K562 (cell line): ENCODE data around the gene KARS1. TPM values are rescaled to one million over a fixed set of nuclear protein-coding genes. Genes with fewer than 3 reads are reported as not detected.
A peak's percentile ranks its signal among the peaks of the same experiment; 100 is the strongest.

Source experiments
- CREB1 ChIP-seq, 2 experiments: sonication (generic) in 1 of 2; formaldehyde crosslinking in 1 of 2; IDR thresholded peaks; 2 replicates each; pipeline versions ENCODE4 v1.6.1 to v1.8.0; 2012 to 2022; ENCODE audit warnings: inconsistent platforms in 1 of 2, mild to moderate bottlenecking in 1 of 2, missing genetic modification reagents in 1 of 2, moderate library complexity in 1 of 2
- RBFOX2 ChIP-seq: fragments of 200-400 bp; formaldehyde crosslinking; IDR thresholded peaks from 2 replicates; pipeline ENCODE4 v1.6.1; 2017; ENCODE audit warnings: low read depth, mild to moderate bottlenecking, low read length, moderate library complexity
- SMAD3 ChIP-seq: fragments of 450-650 bp; formaldehyde crosslinking; conservative IDR thresholded peaks from 2 replicates; pipeline ENCODE4 v1.4.0; 2020; ENCODE audit warnings: mild to moderate bottlenecking
- TCF7 ChIP-seq: sonication (generic); IDR thresholded peaks from 2 replicates; pipeline ENCODE4 v1.6.1; 2016; ENCODE audit warnings: antibody characterized with exemption, borderline replicate concordance
- ZNF583 ChIP-seq: fragments of 250-450 bp; sonication (Bioruptor Pico); IDR thresholded peaks from 2 replicates; pipeline ENCODE4 v1.4.0; 2020
- ZNF707 ChIP-seq: fragments of 250-450 bp; sonication (Bioruptor Pico); conservative IDR thresholded peaks from 2 replicates; pipeline ENCODE4 v1.8.0; 2022; ENCODE audit warnings: inconsistent platforms, mild to moderate bottlenecking, moderate library complexity
- polyA plus RNA-seq, 8 experiments: library from polyadenylated mRNA; depleted of rRNA in 4 of 8; stranded (reverse) in 5 of 8; unstranded in 3 of 8; fragments of >200 nt; fragmentation: Nextera tagmentation in 2 of 8; fragmentation: Illumina TruSeq in 1 of 8; extraction: Ambion mirVana in 2 of 8; extraction: Trizol in 1 of 8; gene quantifications; 2 replicates each; pipeline versions ENCODE4 v1.2.1 to v1.2.3, GENCODE V29; 2011 to 2014; ENCODE audit warnings: inconsistent platforms in 1 of 8, missing spikeins in 1 of 8
- total RNA-seq, 7 experiments: library from RNA; depleted of rRNA in 6 of 7; stranded (reverse); fragments of >200 nt in 6 of 7; fragmentation: Illumina TruSeq in 2 of 7; extraction: Trizol in 2 of 7; gene quantifications; 2 replicates each; pipeline versions ENCODE4 v1.2.1 to v1.2.3, GENCODE V29; 2011 to 2021; ENCODE audit warnings: low replicate concordance in 1 of 7
- TF ChIP-seq, protein P1 (sequence below): fragments of 450-650 bp; IDR thresholded peaks from 2 replicates; pipeline ENCODE4 v1.6.1; 2016; ENCODE audit warnings: mild to moderate bottlenecking, moderate library complexity
- TF ChIP-seq, protein P2 (sequence below): fragments of 450-650 bp; IDR thresholded peaks from 2 replicates; pipeline ENCODE4 v1.6.1; 2016; ENCODE audit warnings: missing biosample characterization, missing genetic modification characterization
- TF ChIP-seq, protein P3 (sequence below): fragments of 250-450 bp; sonication (Bioruptor Pico); IDR thresholded peaks from 2 replicates; pipeline ENCODE4 v1.8.0; 2021; ENCODE audit warnings: borderline replicate concordance, mild to moderate bottlenecking, moderate library complexity; ENCODE audit not compliant: poor library complexity, severe bottlenecking
- TF ChIP-seq, protein P4 (sequence below): sonication (generic); formaldehyde crosslinking; IDR thresholded peaks from 2 replicates; pipeline ENCODE4 v1.8.0; 2022; ENCODE audit warnings: mild to moderate bottlenecking, low read depth, missing genetic modification reagents

Gene KARS1
- total and polyA plus RNA-seq, 9 of the 15 experiments (the other 6 are each of a cell fraction or from before 2014, with no cell fraction given): 223 to 386 (median 304) TPM

DNA sequence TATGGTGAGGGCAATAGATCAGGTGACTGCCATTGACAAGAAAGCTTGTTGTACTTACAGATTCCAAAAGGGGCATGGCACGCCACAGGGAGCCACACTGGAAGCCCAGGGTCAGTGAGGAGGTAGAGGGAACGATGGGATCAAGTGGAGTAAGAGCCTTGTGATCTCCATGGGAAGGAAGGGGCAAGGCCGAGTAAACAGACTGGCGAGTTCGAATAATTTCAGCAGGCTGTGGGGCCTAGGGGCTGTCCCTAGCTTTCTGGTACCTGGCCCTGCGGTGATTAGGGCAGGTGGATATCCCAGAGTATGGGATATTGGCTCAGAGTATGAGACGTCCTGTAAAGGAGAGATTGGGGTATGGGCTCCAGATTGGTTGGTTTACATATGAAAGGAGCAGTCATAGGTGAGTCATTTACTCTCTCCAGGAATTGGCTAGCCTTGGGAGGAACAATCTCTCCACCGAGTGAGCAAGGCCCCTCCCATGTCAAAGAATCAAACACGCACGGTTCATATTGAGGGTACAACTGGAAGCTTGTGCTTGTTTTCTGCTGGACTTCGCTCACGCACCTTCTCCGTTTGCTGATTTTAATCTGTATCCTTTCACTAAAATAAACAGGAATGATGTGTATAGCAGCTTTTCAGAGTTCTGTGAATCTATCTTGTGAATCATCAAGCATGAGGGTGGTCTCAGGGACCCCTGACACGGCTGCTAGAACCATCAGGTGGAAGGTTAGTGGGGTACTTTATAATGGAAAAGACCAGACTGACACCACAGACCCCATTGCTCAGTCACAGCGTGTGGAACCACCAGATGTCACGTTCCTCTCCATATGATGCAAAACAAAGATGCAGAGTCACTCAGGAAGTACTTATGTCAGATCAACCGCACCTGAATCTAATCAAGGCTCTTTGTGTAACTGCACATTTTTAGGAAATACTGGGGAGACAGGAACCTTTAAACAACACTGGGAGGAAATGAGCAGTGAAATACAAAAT lies 53.3 kb downstream of the KARS1 start (continued):
- TF ChIP-seq, protein P1, sequence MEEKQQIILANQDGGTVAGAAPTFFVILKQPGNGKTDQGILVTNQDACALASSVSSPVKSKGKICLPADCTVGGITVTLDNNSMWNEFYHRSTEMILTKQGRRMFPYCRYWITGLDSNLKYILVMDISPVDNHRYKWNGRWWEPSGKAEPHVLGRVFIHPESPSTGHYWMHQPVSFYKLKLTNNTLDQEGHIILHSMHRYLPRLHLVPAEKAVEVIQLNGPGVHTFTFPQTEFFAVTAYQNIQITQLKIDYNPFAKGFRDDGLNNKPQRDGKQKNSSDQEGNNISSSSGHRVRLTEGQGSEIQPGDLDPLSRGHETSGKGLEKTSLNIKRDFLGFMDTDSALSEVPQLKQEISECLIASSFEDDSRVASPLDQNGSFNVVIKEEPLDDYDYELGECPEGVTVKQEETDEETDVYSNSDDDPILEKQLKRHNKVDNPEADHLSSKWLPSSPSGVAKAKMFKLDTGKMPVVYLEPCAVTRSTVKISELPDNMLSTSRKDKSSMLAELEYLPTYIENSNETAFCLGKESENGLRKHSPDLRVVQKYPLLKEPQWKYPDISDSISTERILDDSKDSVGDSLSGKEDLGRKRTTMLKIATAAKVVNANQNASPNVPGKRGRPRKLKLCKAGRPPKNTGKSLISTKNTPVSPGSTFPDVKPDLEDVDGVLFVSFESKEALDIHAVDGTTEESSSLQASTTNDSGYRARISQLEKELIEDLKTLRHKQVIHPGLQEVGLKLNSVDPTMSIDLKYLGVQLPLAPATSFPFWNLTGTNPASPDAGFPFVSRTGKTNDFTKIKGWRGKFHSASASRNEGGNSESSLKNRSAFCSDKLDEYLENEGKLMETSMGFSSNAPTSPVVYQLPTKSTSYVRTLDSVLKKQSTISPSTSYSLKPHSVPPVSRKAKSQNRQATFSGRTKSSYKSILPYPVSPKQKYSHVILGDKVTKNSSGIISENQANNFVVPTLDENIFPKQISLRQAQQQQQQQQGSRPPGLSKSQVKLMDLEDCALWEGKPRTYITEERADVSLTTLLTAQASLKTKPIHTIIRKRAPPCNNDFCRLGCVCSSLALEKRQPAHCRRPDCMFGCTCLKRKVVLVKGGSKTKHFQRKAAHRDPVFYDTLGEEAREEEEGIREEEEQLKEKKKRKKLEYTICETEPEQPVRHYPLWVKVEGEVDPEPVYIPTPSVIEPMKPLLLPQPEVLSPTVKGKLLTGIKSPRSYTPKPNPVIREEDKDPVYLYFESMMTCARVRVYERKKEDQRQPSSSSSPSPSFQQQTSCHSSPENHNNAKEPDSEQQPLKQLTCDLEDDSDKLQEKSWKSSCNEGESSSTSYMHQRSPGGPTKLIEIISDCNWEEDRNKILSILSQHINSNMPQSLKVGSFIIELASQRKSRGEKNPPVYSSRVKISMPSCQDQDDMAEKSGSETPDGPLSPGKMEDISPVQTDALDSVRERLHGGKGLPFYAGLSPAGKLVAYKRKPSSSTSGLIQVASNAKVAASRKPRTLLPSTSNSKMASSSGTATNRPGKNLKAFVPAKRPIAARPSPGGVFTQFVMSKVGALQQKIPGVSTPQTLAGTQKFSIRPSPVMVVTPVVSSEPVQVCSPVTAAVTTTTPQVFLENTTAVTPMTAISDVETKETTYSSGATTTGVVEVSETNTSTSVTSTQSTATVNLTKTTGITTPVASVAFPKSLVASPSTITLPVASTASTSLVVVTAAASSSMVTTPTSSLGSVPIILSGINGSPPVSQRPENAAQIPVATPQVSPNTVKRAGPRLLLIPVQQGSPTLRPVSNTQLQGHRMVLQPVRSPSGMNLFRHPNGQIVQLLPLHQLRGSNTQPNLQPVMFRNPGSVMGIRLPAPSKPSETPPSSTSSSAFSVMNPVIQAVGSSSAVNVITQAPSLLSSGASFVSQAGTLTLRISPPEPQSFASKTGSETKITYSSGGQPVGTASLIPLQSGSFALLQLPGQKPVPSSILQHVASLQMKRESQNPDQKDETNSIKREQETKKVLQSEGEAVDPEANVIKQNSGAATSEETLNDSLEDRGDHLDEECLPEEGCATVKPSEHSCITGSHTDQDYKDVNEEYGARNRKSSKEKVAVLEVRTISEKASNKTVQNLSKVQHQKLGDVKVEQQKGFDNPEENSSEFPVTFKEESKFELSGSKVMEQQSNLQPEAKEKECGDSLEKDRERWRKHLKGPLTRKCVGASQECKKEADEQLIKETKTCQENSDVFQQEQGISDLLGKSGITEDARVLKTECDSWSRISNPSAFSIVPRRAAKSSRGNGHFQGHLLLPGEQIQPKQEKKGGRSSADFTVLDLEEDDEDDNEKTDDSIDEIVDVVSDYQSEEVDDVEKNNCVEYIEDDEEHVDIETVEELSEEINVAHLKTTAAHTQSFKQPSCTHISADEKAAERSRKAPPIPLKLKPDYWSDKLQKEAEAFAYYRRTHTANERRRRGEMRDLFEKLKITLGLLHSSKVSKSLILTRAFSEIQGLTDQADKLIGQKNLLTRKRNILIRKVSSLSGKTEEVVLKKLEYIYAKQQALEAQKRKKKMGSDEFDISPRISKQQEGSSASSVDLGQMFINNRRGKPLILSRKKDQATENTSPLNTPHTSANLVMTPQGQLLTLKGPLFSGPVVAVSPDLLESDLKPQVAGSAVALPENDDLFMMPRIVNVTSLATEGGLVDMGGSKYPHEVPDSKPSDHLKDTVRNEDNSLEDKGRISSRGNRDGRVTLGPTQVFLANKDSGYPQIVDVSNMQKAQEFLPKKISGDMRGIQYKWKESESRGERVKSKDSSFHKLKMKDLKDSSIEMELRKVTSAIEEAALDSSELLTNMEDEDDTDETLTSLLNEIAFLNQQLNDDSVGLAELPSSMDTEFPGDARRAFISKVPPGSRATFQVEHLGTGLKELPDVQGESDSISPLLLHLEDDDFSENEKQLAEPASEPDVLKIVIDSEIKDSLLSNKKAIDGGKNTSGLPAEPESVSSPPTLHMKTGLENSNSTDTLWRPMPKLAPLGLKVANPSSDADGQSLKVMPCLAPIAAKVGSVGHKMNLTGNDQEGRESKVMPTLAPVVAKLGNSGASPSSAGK: peak; percentile 95
- TF ChIP-seq RBFOX2 (peak; percentile 55), ZNF707 (CRISPR knock-in tag) (0 out of 2 replicates have a peak, but pooled peaks have one; percentile 15), ZNF583 (peak; percentile 67; the same call in 1 of the 2 replicates), CREB1 (IDR thresholded peaks at IDR 0.05) (no peak), CREB1 (CRISPR knock-in tag; IDR thresholded peaks at IDR 0.05) (no peak), TCF7 (no peak), SMAD3 (CRISPR knock-in tag) (no peak)
- TF ChIP-seq, protein P2, sequence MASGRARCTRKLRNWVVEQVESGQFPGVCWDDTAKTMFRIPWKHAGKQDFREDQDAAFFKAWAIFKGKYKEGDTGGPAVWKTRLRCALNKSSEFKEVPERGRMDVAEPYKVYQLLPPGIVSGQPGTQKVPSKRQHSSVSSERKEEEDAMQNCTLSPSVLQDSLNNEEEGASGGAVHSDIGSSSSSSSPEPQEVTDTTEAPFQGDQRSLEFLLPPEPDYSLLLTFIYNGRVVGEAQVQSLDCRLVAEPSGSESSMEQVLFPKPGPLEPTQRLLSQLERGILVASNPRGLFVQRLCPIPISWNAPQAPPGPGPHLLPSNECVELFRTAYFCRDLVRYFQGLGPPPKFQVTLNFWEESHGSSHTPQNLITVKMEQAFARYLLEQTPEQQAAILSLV: peak; percentile 67; the same call in 1 of the 2 replicates
- TF ChIP-seq, protein P3, sequence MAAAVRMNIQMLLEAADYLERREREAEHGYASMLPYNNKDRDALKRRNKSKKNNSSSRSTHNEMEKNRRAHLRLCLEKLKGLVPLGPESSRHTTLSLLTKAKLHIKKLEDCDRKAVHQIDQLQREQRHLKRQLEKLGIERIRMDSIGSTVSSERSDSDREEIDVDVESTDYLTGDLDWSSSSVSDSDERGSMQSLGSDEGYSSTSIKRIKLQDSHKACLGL (CRISPR knock-in tag): no peak
- TF ChIP-seq, protein P4, sequence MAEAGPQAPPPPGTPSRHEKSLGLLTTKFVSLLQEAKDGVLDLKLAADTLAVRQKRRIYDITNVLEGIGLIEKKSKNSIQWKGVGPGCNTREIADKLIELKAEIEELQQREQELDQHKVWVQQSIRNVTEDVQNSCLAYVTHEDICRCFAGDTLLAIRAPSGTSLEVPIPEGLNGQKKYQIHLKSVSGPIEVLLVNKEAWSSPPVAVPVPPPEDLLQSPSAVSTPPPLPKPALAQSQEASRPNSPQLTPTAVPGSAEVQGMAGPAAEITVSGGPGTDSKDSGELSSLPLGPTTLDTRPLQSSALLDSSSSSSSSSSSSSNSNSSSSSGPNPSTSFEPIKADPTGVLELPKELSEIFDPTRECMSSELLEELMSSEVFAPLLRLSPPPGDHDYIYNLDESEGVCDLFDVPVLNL: no peak
